Suppressor macrophage treated with lipopolysaccharide for 4 hours (primary cell): ENCODE measurements around the gene SVOP.
"Not testable (repeated sequence)": the region's sequence is repeated elsewhere in the genome, so short reads cannot be mapped to it uniquely, and the experiment has no call there.

ENCODE experiments used
- DNase-seq: peaks from one replicate; pipeline ENCODE4 v3.0.0-alpha.2; 2020

SVOP gene, protein sequence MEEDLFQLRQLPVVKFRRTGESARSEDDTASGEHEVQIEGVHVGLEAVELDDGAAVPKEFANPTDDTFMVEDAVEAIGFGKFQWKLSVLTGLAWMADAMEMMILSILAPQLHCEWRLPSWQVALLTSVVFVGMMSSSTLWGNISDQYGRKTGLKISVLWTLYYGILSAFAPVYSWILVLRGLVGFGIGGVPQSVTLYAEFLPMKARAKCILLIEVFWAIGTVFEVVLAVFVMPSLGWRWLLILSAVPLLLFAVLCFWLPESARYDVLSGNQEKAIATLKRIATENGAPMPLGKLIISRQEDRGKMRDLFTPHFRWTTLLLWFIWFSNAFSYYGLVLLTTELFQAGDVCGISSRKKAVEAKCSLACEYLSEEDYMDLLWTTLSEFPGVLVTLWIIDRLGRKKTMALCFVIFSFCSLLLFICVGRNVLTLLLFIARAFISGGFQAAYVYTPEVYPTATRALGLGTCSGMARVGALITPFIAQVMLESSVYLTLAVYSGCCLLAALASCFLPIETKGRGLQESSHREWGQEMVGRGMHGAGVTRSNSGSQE

GRCh38 chr12:109020796-109021380 is at the start of gene SVOP:
Gene SVOP, minus strand, starts transcription at chr12:109021068. Its CDS starts 200 bp downstream, at chr12:109020868.
- peak; percentile 76 for DNase-seq

- DNase-seq: no peak
Measured at GRCh38 chr12:109069307-109070271, 48.7 kb upstream of the SVOP start.

GRCh38 chr12:109065853-109066193 is 45.0 kb upstream of the SVOP start:
- DNase-seq: no peak

DNA sequence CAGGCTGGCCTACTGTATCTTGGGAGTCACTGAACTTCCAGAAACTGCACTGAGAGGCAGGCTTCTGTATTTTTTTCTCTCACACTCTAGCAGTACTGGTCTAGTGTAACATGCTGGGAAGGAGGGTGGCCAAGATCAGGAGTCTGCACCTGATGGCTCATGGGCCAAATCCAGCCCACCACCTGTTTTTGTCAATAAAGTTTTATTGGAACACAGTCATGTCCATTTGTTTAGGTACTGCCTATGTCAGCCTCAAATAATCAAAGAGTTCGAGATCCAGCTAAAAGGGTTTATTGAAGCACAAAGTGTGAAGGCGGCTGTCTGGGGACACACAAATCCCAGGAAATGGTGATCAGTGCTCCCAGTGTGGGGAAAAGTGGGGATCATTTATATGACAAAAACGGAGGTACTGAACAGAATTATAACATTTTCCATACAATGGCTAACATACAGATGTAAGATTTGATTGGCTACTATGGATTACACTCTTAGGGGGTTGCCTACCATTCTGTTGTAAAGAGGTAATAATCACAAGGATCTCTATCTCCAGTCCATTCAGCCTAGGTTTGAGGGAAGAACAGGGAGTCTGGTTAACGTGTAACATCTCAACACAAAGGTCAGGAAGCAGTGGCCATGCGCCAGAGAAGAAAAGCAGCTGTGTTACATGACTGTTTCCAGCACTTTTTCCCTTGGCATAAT is 44.4 kb upstream of the SVOP start:
- DNase-seq: no peak

GRCh38 chr12:109064143-109064542 is 43.3 kb upstream of the SVOP start:
- DNase-seq: no peak

DNA sequence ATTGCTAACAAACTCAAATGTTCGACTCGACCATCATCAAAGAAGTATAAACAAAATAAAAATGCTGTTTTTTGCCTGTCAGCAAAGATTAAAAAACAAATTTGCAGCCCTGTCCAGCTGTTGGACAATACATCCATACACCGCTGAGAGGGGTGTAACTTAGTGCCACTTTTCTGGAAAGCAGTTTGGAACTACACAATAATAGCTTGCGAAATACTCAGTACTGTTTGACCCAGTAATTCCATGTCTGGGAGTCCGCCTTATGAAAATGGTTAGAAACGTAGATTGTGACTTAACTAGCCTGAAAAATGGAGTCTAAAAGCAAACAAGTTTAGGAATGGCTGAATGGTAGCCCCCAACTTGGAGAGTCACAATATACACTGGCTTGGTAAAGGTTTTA is 37.9 kb upstream of the SVOP start:
- DNase-seq: no peak

DNA sequence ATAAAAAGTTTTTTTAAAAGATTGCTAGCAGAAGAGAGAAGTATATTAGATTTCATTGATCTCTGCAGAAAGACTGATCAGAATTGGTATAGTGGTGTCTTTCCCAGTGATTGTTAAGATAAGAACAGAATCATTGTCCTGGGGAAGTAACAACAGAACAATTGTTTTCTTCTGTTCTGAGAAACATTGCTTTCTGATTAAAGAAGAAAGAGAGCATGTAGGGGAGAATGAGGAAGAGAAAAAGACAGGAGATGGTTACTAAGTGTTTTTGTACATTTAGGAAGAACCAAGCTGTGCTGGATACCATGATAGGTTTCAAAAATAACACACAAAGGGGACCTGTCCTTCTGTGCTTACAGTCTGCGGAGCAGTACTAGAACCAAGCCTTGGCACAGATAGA is 36.5 kb upstream of the SVOP start:
- DNase-seq: no peak

GRCh38 chr12:109056891-109057290 is 36.0 kb upstream of the SVOP start:
- DNase-seq: no peak

DNA sequence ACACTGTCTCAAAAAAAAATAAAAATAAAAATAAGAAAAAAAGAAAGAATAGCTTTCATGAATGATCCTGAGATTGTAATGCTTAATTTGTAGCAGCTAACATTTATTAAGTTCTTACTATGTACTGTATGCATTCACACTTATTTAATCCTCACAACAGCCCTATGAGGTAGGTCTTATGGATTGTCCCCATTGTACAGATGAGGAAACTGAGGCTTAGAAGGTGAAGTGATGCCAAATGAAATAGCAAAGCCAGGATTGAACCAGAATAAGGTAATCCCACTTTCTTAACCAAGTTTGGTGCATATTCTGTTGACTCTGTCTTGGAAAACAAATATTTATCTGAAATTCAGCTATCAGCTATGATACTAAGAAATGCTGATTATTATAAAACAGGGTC is 33.7 kb upstream of the SVOP start:
- no peak for DNase-seq

- DNase-seq: not testable (repeated sequence)
Measured at GRCh38 chr12:109054124-109054513, 33.3 kb upstream of the SVOP start.

DNA sequence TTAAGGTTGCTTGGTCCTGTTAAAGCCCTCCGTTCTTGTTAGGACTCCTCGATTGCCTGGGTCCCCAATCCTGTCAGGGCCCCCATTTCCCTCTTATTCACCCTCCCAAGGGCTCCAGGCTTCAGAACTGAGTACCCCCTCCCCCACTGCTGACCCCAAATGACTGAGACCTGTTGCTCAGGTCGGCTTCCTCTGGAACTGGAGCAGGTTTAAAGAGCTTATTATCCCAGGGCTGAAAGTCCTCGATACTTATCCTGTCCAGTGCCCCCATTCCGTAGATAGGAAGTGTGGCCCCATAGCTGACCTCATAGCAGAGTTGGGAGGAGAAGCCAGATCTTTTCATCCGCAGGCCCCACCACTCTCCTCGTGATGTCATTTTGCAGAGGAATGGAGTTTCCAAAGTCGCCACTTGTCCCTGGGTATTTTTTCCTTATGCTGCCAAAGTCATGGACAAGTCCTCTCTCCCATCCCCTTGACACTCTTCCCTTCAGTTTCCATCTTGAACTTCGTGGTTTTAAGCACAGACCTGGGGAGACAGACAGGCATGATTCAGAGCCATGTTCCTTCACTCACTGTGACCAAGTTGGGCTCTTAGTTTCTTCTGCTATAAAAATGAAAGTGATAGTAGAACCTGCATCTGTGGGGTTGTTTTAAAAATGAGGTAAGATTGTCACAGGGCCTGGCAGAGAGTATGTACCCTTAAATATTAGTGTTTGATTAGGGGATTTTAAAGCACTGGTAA is 32.7 kb upstream of the SVOP start:
- DNase-seq: peak; percentile 82

DNA sequence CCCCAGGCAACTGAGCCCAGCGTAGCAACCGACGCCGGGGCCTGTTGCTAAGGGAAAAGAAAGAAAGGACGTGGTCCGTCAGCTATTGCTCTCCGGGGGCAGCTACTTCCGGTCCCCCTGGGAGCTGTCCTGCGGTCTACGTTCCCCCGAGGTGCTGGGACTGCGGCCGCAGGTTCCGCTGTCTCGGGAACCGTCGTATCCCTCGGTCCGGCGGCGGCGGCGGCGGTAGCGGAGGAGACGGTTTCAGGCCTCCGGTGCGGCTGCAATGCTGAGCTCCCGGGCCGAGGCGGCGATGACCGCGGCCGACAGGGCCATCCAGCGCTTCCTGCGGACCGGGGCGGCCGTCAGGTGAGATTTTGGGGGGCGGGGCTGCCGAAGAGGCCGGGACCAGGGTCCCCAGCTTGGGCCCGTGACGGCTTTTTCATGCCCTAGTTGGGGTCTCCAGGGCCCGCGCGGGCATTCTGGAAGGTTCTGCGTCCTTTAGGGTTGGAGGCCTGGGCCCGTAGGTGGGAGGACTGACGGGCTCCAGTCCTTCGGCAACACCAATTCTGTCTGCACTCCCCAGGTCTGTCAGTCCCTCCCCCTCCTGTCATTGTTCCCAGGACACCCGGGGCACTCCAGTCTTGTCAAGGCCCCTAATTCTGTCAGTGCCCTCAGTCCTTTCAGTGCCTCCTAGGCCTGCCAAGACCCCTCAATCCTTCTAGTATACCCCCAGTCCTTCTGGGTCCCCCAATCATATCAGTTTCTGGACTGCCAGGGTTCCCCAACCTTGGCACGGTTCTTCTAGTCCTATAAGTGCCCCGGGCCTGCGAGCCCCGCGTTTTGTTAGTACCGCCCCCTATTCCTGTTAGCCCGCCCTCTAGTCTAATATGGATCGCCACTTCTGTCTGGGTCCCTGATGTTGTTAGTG is 31.8 kb upstream of the SVOP start, which contains the start of gene USP30:
TSS of gene USP30 (plus strand) at position 163 of the 910 bp plus-strand sequence. CDS start at position 266, 103 bp downstream.
- peak; percentile 90 for DNase-seq

- no peak for DNase-seq
Measured at GRCh38 chr12:109052097-109052413, 31.2 kb upstream of the SVOP start.

DNA sequence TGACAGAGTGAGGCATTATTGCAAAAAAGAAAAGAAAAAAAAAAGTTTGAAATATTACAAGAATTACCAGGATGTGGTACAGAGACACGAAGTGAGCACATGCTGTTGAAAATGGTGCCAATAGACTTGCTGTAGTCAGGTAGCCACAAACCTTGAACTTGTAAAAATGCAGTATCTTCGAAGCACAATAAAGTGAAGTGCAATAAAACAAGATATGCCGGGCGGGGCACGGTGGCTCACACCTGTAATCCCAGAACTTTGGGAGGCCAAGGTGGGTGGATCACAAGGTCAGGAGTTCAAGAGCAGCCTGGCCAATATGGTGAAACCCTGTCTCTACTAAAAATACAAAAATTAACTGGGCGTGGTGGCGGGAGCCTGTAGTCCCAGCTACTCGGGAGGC is 28.9 kb upstream of the SVOP start:
- not testable (repeated sequence) for DNase-seq

DNA sequence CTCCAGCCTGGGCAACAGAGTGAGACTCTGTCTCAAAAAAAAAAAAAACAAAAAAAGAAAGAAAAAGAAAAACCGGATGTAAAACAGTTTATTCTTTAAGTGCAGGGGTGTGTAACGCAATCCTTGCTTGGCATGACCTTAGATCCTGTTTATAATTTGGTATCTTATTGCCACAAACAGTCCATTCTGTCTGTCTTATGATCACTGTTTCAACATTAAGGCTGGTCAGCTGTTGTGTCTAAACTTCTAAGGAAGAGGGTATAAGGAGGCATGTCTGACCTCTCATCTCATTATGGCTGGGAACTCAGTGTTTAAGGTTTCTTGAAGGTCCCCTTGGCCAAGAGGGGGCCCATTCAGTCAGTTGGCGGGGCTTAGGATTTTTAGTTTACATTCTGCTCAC is 27.8 kb upstream of the SVOP start:
- not testable (repeated sequence) for DNase-seq

DNA sequence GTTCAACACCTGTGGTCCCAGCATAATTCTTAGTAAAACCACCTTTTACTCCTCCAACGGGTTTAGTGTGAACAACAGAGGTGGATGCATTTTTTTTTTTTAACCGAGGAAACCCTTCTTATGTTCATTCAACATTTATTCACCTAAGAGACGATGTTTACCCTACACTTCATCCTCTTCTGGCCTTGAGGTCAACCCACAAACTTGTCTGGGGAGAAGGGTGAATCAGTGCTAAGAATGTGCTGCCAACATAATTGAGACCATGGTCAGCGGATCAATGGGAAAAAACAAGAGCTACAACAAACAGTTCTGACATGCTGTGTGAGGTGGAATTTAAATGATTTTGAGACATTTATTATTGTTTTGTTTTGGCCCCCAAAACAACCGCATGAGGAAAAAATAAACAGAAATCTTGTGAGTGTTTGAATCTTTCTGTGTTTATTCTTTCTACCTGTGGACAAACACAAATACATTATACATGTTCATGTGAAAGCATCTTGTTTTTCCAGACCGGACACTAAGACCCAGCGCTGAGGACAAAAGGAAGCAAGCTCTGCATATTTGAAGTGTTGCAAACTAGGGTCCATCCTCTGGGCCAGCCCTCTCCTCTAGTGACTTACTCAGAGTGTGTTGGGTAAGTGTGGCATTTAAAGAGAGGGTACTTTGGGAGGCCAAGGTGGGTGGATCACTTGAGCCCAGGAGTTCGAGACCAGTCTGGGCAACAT is 26.4 kb upstream of the SVOP start:
- DNase-seq: no peak

DNA sequence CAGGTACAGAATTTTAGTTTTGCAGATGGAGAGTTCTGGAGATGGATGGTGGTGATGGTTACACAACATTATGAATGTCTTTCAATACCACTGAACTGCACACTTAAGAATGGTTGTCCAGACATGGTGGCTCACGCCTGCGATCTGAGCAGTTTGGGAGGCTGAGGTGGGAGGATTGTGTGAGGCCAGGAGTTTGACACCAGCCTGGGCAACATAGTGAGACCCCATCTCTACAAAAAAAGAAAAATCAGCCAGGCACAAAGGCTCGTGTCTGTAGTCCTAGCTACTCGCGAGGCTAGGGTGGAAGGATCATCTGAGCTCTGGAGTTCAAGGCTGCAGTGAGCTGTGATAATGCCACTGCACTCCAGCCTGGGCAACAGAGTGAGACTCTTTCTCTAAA is 23.4 kb upstream of the SVOP start:
- no peak for DNase-seq

DNA sequence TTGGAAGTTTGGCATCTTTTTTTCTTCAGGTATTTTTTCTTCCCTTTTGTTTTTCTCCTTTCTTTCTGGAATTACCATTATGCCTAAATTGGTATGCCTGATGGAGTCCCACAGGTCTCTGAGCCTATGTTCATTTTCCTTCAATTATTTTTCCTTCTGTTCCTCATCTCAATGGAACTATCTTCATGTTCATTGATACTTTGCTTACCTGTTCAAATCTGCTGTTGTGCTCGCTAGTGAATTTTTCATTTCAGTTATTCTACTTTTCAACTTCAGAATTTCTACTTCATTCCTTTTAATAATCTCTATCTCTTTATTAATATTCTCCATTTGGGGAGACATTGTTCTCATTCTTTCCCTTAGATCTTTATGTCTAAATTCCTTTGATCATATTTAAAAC is 16.1 kb upstream of the SVOP start:
- DNase-seq: no peak

- no peak for DNase-seq
Measured at GRCh38 chr12:109033239-109034196, 12.7 kb upstream of the SVOP start.
